SK-N-SH treated with all-trans-retinoic acid at 6 μM for 48 hours (cell line): ENCODE data around the gene CXCR2.

Experiments
- ATAC-seq: fragments of 200-7000 bp; cut with Tn5 transposase; 3 replicates; pipeline ENCODE4 v1.9.1; 2020; ENCODE audit warnings: mild to moderate bottlenecking, moderate library complexity
- ARNTL ChIP-seq: fragments of 450-650 bp; formaldehyde crosslinking; IDR thresholded peaks from 2 replicates; pipeline ENCODE4 v1.5.0; 2020; ENCODE audit warnings: low read depth, mild to moderate bottlenecking, moderate library complexity, borderline replicate concordance
- BACH2 ChIP-seq: fragments of 250-450 bp; sonication (Bioruptor Pico); IDR thresholded peaks from 2 replicates; pipeline ENCODE4 v1.9.0; 2021; ENCODE audit warnings: mild to moderate bottlenecking, borderline replicate concordance
- CREB5 ChIP-seq: fragments of 250-450 bp; sonication (Bioruptor Pico); IDR thresholded peaks from 2 replicates; pipeline ENCODE4 v1.5.1; 2020; ENCODE audit warnings: low read depth, mild to moderate bottlenecking, moderate library complexity
- CSDC2 ChIP-seq: fragments of 250-450 bp; sonication (Bioruptor Pico); IDR thresholded peaks from 2 replicates; pipeline ENCODE4 v1.5.0; 2020; ENCODE audit warnings: mild to moderate bottlenecking, moderate library complexity
- CSRNP3 ChIP-seq: fragments of 250-450 bp; sonication (Bioruptor Pico); IDR thresholded peaks from 2 replicates; pipeline ENCODE4 v1.5.1; 2021; ENCODE audit warnings: mild to moderate bottlenecking, moderate library complexity
- ESRRG ChIP-seq: fragments of 250-450 bp; sonication (Bioruptor Pico); IDR thresholded peaks from 2 replicates; pipeline ENCODE4 v1.6.1; 2021; ENCODE audit warnings: mild to moderate bottlenecking
- GLIS3 ChIP-seq: fragments of 250-450 bp; sonication (Bioruptor Pico); IDR thresholded peaks from 2 replicates; pipeline ENCODE4 v1.5.0; 2020; ENCODE audit warnings: mild to moderate bottlenecking, moderate library complexity
- ISL1 ChIP-seq: fragments of 250-450 bp; sonication (Bioruptor Pico); IDR thresholded peaks from 2 replicates; pipeline ENCODE4 v2.1.2; 2022; ENCODE audit warnings: mild to moderate bottlenecking, moderate library complexity
- OSR1 ChIP-seq: fragments of 250-450 bp; sonication (Bioruptor Pico); IDR thresholded peaks from 2 replicates; pipeline ENCODE4 v1.8.0; 2022; ENCODE audit warnings: moderate library complexity, mild to moderate bottlenecking, inconsistent platforms
- POU6F1 ChIP-seq: fragments of 250-450 bp; sonication (Bioruptor Pico); IDR thresholded peaks from 2 replicates; pipeline ENCODE4 v1.8.0; 2021; ENCODE audit warnings: low read depth, mild to moderate bottlenecking, moderate library complexity, borderline replicate concordance
- PPARA ChIP-seq: fragments of 250-450 bp; sonication (Bioruptor Pico); IDR thresholded peaks from 2 replicates; pipeline ENCODE4 v1.5.0; 2020; ENCODE audit warnings: mild to moderate bottlenecking, borderline replicate concordance
- RARB ChIP-seq: fragments of 250-450 bp; sonication (Bioruptor Pico); IDR thresholded peaks from 2 replicates; pipeline ENCODE4 v1.8.0; 2021; ENCODE audit warnings: mild to moderate bottlenecking, moderate library complexity
- TCF4 ChIP-seq: fragments of 250-450 bp; sonication (Bioruptor Pico); IDR thresholded peaks from 2 replicates; pipeline ENCODE4 v1.8.0; 2021; ENCODE audit warnings: mild to moderate bottlenecking, moderate library complexity, borderline replicate concordance
- TOX ChIP-seq: fragments of 250-450 bp; sonication (Bioruptor Pico); IDR thresholded peaks from 2 replicates; pipeline ENCODE4 v1.8.0; 2021; ENCODE audit warnings: mild to moderate bottlenecking, moderate library complexity, borderline replicate concordance
- ZC3H10 ChIP-seq: fragments of 250-450 bp; sonication (Bioruptor Pico); IDR thresholded peaks from 2 replicates; pipeline ENCODE4 v1.5.1; 2021; ENCODE audit warnings: mild to moderate bottlenecking, moderate library complexity
- ZFP3 ChIP-seq: fragments of 250-450 bp; sonication (Bioruptor Pico); IDR thresholded peaks from 2 replicates; pipeline ENCODE4 v1.5.0; 2020; ENCODE audit warnings: mild to moderate bottlenecking, moderate library complexity
- ZNF70 ChIP-seq: fragments of 450-650 bp; formaldehyde crosslinking; IDR thresholded peaks from 2 replicates; pipeline ENCODE4 v1.5.0; 2020; ENCODE audit warnings: mild to moderate bottlenecking, moderate library complexity
- ZNF8 ChIP-seq: fragments of 450-650 bp; formaldehyde crosslinking; IDR thresholded peaks from 2 replicates; pipeline ENCODE4 v1.5.0; 2020; ENCODE audit warnings: mild to moderate bottlenecking, moderate library complexity
- TF ChIP-seq, protein P1 (sequence below): fragments of 250-450 bp; sonication (Bioruptor Pico); IDR thresholded peaks from 2 replicates; pipeline ENCODE4 v1.8.0; 2020; ENCODE audit warnings: mild to moderate bottlenecking, moderate library complexity, borderline replicate concordance
- TF ChIP-seq, protein P2 (sequence below): fragments of 250-450 bp; sonication (Bioruptor Pico); IDR thresholded peaks from 2 replicates; pipeline ENCODE4 v1.5.0; 2020; ENCODE audit warnings: mild to moderate bottlenecking, moderate library complexity

CXCR2 gene

DNA sequence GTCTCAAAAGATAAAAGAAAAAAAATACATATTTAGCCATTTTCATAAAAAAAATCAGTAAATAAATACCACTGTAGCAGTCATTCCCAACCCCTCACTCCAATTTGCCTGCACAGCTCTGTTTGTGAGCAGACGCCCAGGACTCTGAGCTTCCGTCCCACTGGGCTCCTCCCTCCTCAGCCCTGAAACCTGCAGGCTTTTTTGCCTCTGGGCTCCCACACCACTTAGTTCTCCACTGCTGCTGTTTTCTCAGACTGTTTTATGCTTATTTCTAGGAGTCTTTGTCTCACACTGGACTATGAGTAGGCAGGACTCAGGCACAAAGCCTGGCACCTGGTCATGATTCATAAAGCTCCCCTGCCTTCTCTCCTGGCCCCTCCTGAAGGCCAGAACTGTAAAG lies 47.0 kb downstream of the CXCR2 start:
- TF ChIP-seq, protein P1, sequence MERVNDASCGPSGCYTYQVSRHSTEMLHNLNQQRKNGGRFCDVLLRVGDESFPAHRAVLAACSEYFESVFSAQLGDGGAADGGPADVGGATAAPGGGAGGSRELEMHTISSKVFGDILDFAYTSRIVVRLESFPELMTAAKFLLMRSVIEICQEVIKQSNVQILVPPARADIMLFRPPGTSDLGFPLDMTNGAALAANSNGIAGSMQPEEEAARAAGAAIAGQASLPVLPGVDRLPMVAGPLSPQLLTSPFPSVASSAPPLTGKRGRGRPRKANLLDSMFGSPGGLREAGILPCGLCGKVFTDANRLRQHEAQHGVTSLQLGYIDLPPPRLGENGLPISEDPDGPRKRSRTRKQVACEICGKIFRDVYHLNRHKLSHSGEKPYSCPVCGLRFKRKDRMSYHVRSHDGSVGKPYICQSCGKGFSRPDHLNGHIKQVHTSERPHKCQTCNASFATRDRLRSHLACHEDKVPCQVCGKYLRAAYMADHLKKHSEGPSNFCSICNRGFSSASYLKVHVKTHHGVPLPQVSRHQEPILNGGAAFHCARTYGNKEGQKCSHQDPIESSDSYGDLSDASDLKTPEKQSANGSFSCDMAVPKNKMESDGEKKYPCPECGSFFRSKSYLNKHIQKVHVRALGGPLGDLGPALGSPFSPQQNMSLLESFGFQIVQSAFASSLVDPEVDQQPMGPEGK (CRISPR knock-in tag) = no peak
- TF ChIP-seq ARNTL (no peak), PPARA (CRISPR knock-in tag) (no peak), CREB5 (CRISPR knock-in tag) (no peak), BACH2 (CRISPR knock-in tag) (no peak), ZNF70 (no peak), ZNF8 (CRISPR knock-in tag) (no peak), OSR1 (CRISPR knock-in tag) (no peak), ZC3H10 (CRISPR knock-in tag) (no peak), ESRRG (no peak)

DNA sequence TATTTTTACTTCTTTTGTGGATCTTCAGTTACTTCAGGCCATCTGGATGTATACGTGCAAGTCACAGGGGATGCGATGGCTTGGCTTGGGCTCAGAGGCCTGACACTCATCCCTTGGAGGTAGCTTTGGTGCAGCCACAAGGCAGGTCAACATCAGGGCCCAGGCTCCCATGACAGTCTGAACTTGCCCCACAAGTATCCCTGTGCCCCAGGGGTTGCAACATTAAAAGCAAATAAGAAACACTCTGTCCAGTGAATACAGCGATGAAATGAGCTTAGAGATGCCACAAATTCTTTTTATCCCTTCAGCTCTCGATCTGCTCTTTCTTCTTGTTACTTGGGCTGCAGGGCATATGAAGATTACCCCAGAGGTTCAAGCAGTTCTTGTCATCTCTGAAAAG lies 54.0 kb downstream of the CXCR2 start:
- TF ChIP-seq ARNTL (no peak), ESRRG (no peak), RARB (CRISPR knock-in tag) (no peak), CSDC2 (CRISPR knock-in tag) (no peak), PPARA (CRISPR knock-in tag) (no peak), GLIS3 (CRISPR knock-in tag) (no peak), CREB5 (CRISPR knock-in tag) (no peak), ZFP3 (CRISPR knock-in tag) (no peak), ZNF70 (no peak), POU6F1 (no peak), BACH2 (CRISPR knock-in tag) (no peak), TOX (no peak), ISL1 (CRISPR knock-in tag) (no peak), TCF4 (CRISPR knock-in tag) (no peak), ZC3H10 (CRISPR knock-in tag) (no peak), CSRNP3 (CRISPR knock-in tag) (no peak), OSR1 (CRISPR knock-in tag) (no peak), ZNF8 (CRISPR knock-in tag) (no peak)
- TF ChIP-seq, protein P1 (CRISPR knock-in tag) = no peak
- TF ChIP-seq, protein P2, sequence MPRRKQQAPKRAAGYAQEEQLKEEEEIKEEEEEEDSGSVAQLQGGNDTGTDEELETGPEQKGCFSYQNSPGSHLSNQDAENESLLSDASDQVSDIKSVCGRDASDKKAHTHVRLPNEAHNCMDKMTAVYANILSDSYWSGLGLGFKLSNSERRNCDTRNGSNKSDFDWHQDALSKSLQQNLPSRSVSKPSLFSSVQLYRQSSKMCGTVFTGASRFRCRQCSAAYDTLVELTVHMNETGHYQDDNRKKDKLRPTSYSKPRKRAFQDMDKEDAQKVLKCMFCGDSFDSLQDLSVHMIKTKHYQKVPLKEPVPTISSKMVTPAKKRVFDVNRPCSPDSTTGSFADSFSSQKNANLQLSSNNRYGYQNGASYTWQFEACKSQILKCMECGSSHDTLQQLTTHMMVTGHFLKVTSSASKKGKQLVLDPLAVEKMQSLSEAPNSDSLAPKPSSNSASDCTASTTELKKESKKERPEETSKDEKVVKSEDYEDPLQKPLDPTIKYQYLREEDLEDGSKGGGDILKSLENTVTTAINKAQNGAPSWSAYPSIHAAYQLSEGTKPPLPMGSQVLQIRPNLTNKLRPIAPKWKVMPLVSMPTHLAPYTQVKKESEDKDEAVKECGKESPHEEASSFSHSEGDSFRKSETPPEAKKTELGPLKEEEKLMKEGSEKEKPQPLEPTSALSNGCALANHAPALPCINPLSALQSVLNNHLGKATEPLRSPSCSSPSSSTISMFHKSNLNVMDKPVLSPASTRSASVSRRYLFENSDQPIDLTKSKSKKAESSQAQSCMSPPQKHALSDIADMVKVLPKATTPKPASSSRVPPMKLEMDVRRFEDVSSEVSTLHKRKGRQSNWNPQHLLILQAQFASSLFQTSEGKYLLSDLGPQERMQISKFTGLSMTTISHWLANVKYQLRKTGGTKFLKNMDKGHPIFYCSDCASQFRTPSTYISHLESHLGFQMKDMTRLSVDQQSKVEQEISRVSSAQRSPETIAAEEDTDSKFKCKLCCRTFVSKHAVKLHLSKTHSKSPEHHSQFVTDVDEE (CRISPR knock-in tag) = no peak
- TF ChIP-seq, all 23 proteins: peak for 0
- no peak for ATAC-seq

More for the DNA sequence above, 47.0 kb downstream of the CXCR2 start:
- ATAC-seq = no peak
